OCI-LY7 (cell line): ENCODE data around the gene USP30.

ENCODE experiments used
- EZH2phosphoT487 ChIP-seq: fragments of 200-600 bp; sonication (generic); IDR thresholded peaks from 2 replicates; pipeline ENCODE4 v1.6.1; 2018; ENCODE audit warnings: low read depth, borderline replicate concordance, mild to moderate bottlenecking, mixed run types, antibody characterized with exemption, low read length, moderate library complexity, mixed read lengths
- TF ChIP-seq, protein P1 (sequence below): fragments of 200-600 bp; sonication (generic); conservative IDR thresholded peaks from 2 replicates; pipeline ENCODE4 v1.5.1; 2014; ENCODE audit warnings: mild to moderate bottlenecking, antibody characterized with exemption, low read length, moderate library complexity, mixed read lengths

DNA sequence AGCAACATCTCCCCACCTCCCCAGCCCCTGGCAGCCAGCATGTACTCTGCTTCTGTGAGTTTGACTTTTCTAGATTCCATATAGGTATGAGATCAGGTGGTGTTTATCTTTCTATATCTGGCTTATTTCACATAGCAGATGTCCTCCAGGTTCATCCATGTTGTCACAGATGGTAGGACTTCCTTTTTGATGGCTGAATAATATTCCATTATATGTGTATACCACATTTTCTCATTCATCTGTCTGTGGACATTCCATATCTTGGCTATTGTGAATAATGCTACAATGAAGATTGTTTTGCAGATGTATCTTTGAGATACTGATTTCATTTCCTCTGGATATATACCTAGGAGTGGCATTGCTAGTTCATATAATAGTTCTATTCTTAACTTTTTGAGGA is 22.5 kb downstream of the USP30 start:
- TF ChIP-seq, protein P1, sequence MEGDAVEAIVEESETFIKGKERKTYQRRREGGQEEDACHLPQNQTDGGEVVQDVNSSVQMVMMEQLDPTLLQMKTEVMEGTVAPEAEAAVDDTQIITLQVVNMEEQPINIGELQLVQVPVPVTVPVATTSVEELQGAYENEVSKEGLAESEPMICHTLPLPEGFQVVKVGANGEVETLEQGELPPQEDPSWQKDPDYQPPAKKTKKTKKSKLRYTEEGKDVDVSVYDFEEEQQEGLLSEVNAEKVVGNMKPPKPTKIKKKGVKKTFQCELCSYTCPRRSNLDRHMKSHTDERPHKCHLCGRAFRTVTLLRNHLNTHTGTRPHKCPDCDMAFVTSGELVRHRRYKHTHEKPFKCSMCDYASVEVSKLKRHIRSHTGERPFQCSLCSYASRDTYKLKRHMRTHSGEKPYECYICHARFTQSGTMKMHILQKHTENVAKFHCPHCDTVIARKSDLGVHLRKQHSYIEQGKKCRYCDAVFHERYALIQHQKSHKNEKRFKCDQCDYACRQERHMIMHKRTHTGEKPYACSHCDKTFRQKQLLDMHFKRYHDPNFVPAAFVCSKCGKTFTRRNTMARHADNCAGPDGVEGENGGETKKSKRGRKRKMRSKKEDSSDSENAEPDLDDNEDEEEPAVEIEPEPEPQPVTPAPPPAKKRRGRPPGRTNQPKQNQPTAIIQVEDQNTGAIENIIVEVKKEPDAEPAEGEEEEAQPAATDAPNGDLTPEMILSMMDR = no peak
- TF ChIP-seq EZH2phosphoT487 = no peak
